ENCODE measurements around the gene SNX7.

SNX7 gene

DNA sequence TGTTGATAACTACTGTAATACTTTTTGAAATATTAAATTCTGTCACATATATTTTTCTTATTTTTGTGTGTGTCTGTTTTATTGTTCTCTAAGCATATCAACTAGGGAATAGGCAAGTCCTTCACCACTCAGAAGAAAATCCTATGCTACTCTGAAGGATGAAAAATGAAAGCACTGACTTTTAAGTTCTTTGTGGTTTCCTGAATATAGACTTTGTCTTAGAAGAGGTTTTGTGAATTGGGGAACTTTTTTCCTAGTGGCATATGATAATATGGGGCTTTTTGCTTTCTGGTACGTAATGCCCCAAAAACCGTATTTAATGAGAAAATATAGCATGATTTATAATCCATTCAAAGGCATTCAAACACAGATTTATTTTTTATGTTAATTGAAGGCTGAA is 136.0 kb downstream of the SNX7 start:
- H3K36me3 ChIP-seq (ENCODE audit: control insufficient read depth in 1 of 2, insufficient read depth in 2 of 2, low read depth in 1 of 2, low read length in 2 of 2): no peaks in the 10 kb centered on the region
- no peak overlapping the region for H2BK5ac ChIP-seq (ENCODE audit: low read depth, low read length, poor library complexity, severe bottlenecking)

More for the DNA sequence above, 136.0 kb downstream of the SNX7 start:
- Histone ChIP-seq H3K27ac (ENCODE audit: low read length, poor library complexity, severe bottlenecking) (no peak overlapping the region), H3K4ac (ENCODE audit: low read depth in 1 of 2, low read length in 2 of 2) (no peak overlapping the region), H3K79me1 (replicated peaks; ENCODE audit: low read length, poor library complexity, severe bottlenecking) (no peaks in the 10 kb centered on the region), H3K27me3 (ENCODE audit: control insufficient read depth in 1 of 2, insufficient read depth in 1 of 2, low read length in 2 of 2) (no peaks in the 10 kb centered on the region), H3K9ac (ENCODE audit: low read length) (no peak overlapping the region), H3K4me2 (ENCODE audit: low read length, poor library complexity, severe bottlenecking) (no peak overlapping the region), H2BK120ac (ENCODE audit: low read depth, low read length) (no peak overlapping the region), H4K91ac (ENCODE audit: low read length) (no peak overlapping the region), H4K8ac (ENCODE audit: low read length) (no peak overlapping the region), H3K18ac (ENCODE audit: low read depth in 1 of 2, low read length in 2 of 2) (no peak overlapping the region), H2AK5ac (ENCODE audit: low read length, severe bottlenecking) (no peak overlapping the region), H3K23ac (ENCODE audit: low read length in 2 of 2) (no peak overlapping the region), H3K4me1 (ENCODE audit: control insufficient read depth, insufficient read depth, low read depth, low read length) (no peaks in the 10 kb centered on the region), H3K14ac (ENCODE audit: low read length in 2 of 2) (no peak overlapping the region), H2AFZ (ENCODE audit: low read depth, low read length) (no peak overlapping the region), H3K9me3 (ENCODE audit: control insufficient read depth, low read length) (no peaks in the 10 kb centered on the region), H3K4me3 (ENCODE audit: insufficient read depth in 1 of 2, low read depth in 1 of 2, low read length in 2 of 2) (no peak overlapping the region), H2BK15ac (ENCODE audit: low read depth, poor library complexity, severe bottlenecking) (no peak overlapping the region), H2BK12ac (ENCODE audit: low read length in 2 of 2) (no peak overlapping the region)
- no peak for DNase-seq
- no CpG with 5 or more reads among the region's 2 CpGs for WGBS
